GM21367 (cell line): Measurements from ENCODE around the gene THEMIS2.

Source experiments
- ATAC-seq: cut with Tn5 transposase; IDR thresholded peaks from one replicate; pipeline ENCODE4 v1.9.1; 2021; ENCODE audit not compliant: unreplicated experiment

THEMIS2 gene

GRCh38 chr1:27885114-27885528 is 12.8 kb downstream of the THEMIS2 start:
- no peak for ATAC-seq

- ATAC-seq = no peak
Measured at GRCh38 chr1:27885621-27886352, 13.4 kb downstream of the THEMIS2 start.

GRCh38 chr1:27886353-27886679 is 14.0 kb downstream of the THEMIS2 start:
- no peak for ATAC-seq

- no peak for ATAC-seq
Measured at GRCh38 chr1:27886744-27887143, 14.4 kb downstream of the THEMIS2 start.

GRCh38 chr1:27887215-27888021 is 15.1 kb downstream of the THEMIS2 start:
- no peak for ATAC-seq

- no peak for ATAC-seq
Measured at GRCh38 chr1:27889506-27889905, 17.2 kb downstream of the THEMIS2 start.

- peak; percentile 39 for ATAC-seq
Measured at GRCh38 chr1:27891196-27891889, 19.0 kb downstream of the THEMIS2 start.

- ATAC-seq = no peak
Measured at GRCh38 chr1:27894521-27894920, 22.2 kb downstream of the THEMIS2 start.

- no peak for ATAC-seq
Measured at GRCh38 chr1:27906759-27907158, 34.4 kb downstream of the THEMIS2 start.

GRCh38 chr1:27912429-27912828 is 40.1 kb downstream of the THEMIS2 start:
- no peak for ATAC-seq

GRCh38 chr1:27915082-27915575 is 42.8 kb downstream of the THEMIS2 start:
- ATAC-seq = no peak

- ATAC-seq = no peak
Measured at GRCh38 chr1:27922272-27922671, 49.9 kb downstream of the THEMIS2 start.

- ATAC-seq = no peak
Measured at GRCh38 chr1:27928216-27928954, 56.0 kb downstream of the THEMIS2 start.

GRCh38 chr1:27931184-27931583 is 58.8 kb downstream of the THEMIS2 start:
- no peak for ATAC-seq

GRCh38 chr1:27931759-27932158 is 59.4 kb downstream of the THEMIS2 start:
- ATAC-seq = no peak

GRCh38 chr1:27934818-27935549 is 62.6 kb downstream of the THEMIS2 start, which contains the start of gene SMPDL3B:
TSS of gene SMPDL3B (plus strand) at chr1:27935000. CDS start at chr1:27935184, 184 bp downstream.
- no peak for ATAC-seq

- no peak for ATAC-seq
Measured at GRCh38 chr1:27935721-27936120, 63.4 kb downstream of the THEMIS2 start.
